Central memory CD4-positive, alpha-beta T cell (primary cell): ENCODE data around the gene MMP7.

ENCODE experiments used
- DNase-seq: peaks from one replicate; pipeline ENCODE4 v3.0.0; 2022

The MMP7 gene

DNA sequence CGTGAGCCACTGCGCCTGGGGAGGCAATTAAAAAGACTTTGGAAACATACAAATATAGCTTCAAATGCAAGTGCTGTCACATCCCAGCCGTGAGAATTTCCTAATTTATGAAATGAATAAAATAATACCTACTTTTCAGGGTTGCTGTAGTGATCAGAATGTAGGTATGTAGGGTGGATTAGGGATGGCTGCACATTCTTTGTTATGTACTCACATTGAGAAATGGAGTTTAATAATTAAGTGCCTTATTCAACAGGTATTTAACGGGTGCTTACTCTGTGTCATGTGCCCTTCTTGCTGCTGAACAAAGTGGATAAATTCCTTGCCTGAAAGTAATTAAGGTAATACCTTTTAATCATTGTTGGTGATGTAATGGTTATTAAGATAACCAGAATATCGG lies 37.0 kb downstream of the MMP7 start:
- DNase-seq = no peak

DNA sequence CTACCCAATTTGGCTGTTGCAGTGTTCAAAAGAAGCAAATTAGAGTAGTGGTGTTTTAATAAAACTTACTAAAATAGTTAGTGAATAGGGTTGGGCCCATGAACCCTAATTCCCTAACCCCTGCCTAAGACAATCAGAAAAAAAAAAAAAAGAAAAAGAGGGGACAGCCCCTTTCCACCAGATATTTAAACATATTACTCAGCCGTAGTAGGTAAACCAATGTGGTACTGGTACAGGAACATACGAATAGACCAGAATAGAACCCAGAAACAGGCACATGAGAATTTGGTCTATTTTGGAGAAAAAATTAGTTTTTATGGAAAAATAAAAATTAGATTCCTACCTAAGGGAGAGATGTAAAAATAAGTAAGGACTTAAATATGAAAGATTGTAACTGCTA lies 38.6 kb downstream of the MMP7 start:
- DNase-seq = no peak

DNA sequence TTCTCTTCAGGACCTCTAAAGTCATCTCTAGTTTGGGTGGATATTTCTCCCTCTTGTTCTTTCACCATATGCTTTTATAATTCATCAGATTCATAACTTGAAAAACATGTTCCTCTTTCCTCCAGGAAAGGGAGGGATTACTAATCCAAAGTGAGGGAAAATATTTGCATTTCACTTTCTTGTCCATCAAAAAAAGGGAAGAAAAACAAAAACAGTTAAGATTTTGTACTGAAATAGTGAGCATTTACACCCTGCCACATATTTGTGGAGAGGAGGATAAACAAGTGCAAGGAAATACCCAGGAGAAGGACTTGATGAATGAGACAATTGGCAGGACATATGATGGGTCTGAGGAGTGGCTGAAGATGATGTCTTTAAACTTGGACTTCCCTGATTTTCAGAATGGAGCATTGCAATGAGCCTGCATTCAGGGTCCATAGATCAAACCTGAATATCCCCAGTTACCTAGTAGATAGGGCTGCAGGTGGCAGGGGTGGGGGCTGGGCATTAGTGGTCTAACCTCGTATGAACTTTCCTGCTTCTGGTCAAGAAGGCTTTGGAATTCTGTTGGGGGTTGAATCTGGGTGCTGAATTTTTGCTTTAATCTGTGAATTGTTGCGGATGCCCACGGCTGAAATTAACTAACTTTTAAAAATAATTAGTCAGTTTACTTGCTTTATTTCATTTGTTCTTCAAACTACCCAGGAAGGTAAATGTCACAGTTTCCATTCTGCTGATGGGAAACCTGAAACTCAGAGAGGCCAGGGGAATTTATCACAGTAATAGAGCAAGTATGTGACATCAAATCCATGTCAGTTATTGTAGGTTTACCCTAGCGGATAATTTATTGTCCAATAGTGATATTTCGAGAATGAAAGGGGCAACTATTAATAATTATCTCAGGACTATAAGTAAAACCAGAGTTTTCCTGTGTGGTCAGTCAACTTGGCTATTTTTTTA lies 41.1 kb downstream of the MMP7 start:
- DNase-seq = no peak

DNA sequence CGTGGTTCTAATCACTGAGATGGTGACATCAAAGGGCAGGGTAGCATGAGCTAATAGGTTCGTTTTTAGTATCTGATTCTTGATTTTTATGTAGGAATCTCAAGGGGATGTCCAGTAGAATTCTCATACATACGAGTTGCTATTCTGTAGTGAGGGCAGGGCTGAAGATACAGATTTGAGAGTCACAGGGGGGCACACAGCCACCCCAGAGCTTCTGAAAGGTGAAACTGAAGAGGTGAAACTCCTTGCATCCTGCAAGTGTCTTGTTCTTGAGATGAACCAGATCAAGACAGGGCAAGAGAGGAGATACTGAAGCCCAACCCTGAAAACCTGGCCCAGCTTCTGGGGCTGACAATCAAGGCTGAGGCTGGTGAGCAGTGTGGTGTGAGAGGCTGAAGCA lies 42.3 kb downstream of the MMP7 start:
- DNase-seq = no peak

DNA sequence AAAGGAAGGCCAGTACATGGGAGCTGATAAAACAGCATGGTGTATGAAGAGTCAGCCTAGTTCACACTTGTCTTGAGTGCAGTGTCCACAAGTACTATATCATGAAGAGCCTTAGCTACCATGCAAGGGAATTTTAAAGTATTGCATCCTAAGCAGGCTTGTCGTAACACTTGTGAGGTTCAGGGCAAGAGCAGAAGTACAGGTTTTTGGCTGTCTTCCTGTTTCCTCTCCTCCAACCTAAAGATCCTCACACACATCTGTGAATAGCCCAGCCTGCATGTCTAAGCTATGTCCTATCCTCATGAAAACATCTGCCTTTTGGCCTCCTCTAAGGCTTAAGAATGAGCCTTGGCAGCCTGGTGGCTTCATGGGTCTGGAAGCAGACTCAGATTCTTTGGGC lies 43.3 kb downstream of the MMP7 start:
- no peak for DNase-seq

DNA sequence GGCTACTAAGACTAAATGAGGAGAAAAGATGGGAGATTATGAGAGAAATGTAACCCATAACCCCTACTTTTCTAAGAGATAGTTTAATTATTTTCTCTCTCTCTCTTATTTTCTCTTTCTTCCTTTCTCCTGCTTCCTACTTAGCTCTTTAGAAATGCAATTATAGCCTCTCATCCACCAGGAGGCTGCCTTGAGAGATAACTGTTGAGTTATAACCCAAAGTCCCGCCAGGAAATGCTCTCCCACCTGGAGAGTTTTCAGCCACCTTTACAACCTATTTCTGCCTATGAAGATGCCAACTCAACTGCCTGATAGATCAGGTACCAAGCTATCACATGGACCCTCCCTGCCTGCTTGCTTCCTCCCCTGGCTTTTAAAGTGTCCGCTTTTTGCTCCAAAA lies 44.0 kb downstream of the MMP7 start:
- no peak for DNase-seq

DNA sequence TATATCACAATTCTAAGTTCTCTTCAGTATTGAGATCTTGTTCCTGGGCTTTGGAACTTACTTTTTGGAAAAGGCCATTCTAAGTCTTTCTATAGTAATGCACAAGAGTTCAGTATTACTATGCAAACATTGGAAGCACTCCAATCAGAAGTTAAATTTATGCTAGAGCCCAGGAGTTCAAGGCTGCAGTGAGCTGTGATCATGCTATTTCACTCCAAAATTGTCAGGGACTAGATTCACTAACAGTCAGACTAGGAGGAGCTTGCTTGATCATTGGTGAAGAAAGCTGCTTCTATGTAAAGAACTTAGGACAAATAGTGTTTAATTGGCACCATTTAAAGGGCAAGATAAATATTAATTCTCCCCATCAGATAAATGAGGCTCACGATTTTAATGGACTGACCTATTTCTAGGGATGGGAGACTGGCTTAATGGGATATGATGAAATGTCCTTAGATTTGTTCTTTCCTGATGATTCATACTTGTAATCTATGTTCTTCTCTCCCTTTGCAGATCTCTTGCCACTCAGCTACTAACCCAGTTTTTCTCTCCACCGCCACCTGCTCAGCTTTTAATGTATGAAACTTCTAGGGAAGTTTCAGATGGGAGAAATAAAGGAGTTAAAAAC lies 45.3 kb downstream of the MMP7 start:
- DNase-seq = no peak

DNA sequence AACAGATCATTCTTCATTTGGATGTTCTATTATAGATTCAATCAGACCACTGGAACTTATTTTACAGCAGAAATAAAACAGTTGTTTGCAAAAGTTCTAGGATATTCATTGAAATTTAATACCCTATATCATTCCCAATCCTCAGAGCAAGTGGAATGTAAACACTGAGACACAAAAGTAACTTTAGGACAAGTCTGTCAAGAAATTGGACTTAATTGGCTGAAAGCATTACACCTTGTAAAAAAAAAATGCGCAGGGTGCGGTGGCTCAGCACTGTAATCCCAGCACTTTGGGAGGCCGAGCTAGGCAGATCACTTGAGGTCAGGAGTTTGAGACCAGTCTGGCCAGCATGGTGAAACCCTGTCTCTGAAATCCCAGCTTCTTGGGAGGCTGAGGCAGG lies 48.1 kb downstream of the MMP7 start:
- DNase-seq = no peak

DNA sequence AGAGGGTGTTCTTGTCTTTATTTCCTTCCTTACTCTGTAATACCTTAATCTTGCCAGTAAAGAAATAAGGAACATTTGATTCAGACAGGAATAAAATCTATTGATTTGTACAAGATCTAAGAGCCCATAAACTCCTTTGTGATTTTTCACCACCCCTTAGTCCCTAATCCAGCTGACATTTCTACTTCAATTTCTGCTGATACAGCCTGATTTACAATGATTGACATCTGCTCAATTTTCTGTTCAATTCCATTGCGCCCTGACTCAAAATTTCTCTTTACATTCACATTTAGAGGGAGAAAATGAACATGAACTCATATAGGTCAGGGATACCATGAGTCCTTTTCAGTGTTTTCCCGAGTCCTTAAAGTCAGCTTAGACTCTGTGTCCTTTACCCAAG lies 50.8 kb downstream of the MMP7 start:
- DNase-seq = no peak

DNA sequence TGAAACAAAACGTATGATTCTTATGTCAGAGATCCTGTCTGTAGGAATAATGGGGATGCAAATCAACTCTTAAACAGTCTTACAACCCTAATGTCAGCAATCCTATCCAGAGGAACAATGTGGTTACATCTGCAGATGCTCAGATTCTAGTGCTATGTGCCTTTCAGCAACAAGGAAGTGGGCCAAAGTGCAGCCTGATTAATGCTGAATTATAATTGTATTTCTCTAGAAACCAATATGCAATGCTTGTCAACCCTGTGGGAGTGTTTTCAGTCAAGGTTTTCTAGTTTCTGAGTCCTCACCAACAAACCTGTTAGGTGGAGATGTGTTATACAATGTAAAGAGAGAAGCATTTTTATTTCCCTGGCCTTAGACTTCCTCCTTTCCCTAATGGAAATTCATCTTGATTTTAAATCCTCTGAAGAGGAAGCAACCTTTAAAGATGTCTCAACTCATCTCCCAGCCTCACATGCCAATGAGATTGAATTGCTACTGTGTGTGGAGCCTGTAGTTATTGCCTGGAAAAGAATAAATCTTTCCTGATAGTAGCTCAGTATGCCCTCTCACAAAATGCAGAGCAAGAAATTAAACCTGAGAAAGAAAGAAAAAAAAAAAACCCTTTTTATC lies 51.8 kb downstream of the MMP7 start:
- DNase-seq = no peak

DNA sequence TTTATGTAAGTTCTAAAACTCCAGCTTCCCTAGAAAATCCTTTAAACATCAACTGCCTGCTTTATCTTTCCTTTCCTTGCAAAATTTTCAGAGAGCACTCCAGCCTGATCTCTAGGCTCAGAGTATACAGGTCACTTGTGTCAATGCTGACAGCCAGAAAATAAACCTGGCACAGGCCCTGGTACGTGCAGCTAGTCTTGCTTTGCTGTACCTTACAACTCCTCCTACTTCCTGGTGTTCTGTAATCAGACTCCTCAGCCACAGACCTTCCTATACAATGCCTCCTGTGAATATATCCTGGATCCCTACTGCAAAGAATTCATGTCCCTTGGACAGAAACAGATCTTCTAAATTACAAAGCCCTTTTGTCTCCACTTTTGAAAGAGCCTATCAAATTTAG lies 53.7 kb downstream of the MMP7 start:
- no peak for DNase-seq

DNA sequence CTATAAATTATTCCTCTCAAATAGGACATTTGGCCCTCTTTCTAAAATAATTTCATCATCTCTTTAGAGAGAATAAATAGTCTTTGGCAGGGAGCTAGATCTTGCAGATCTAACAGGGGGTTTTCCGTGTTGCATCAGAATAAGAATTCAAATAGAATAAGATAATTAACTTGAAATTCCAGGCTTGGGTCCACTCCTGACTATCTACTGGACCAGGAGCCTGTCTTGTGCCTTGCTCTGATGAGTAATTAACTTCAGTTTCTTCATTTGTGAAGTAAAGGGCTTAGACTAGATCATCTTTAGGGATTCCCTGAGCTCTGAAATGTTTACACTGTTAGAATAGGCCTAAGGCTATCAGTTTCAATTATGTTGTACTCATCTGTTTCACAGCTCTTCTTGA lies 54.5 kb downstream of the MMP7 start:
- no peak for DNase-seq

DNA sequence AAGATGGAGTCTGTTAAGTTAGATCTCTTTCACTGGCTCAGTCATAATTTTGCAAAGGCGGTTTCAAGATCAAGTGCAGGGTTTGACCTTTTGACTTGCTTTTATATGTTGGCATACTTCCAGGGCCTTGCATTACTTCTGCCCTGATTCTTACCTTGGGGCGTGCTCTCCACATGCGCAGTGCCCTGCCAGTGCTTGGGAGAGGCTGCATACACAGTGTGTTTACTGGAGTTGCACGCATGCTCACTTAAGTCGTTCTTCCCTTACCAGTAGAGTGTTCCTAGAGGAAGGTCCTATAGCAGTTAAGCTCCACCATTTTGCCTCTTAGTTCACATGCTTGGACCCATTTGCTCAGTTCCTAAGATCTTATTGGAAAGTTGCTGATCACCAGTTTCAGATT lies 57.0 kb downstream of the MMP7 start:
- peak; percentile 16 for DNase-seq

DNA sequence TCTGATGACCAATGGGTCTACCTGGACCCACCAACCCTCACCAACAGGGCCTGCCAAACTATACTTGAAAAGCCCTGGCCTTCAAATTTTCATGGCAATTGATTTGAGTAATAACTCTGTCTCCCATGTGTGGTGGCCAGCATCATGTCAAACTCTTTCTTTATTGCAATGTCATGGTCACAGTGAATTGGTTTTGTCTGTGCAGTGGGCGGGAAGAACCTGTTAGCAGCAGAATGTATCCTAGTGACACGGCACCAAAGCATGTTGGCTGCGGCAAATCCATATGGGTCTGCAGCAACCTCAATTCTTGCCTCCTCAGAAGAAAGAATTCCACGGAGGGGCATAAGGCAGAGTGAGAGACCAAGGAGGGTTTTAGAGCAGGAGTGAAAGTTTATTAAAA lies 58.4 kb downstream of the MMP7 start:
- DNase-seq = no peak

DNA sequence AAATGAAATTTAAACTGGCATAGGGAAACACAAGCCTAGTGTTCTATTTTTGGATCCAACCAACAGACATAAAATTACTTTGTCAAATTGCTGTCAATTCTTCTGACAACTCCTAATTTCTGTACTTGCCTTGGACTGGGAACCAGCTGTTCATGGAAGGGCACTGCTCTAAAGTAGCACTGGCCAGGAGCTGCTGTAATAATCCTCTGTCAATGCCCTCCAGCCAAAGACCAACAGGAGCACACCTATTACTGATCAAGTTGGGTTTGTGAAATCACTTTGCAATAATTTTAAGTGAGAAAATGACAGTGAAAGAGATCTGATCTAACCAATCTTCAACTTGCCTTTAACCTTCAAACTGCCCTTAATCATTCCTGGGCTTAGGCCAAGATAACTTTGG lies 59.1 kb downstream of the MMP7 start:
- no peak for DNase-seq
